HepG2 (cell line): ENCODE data around the gene HIPK2. TPM values are rescaled to one million over a fixed set of nuclear protein-coding genes. Genes with fewer than 3 reads are reported as not detected.

ENCODE experiments used
- ATAC-seq: fragments of 200-7000 bp; cut with Tn5 transposase; 3 replicates; pipeline ENCODE4 v1.9.1; 2020; ENCODE audit warnings: mild to moderate bottlenecking, moderate library complexity
- BruUV-seq: library from RNA; stranded (reverse); fragments of 400-500 nt; replicated peaks from 2 replicates; lab custom pipeline; 2021; lab: Mats Ljungman, UMichigan
- CTCF ChIA-PET: fragments of 300-600 bp; formaldehyde crosslinking; extraction: SDS; loops from one replicate; lab custom pipeline; 2021; ENCODE audit warnings: low total read pairs, inconsistent platforms, low intra/inter-chr PET ratio; lab: Yijun Ruan, JAX
- POLR2A ChIA-PET: fragments of 350-600 bp; sonication (Branson Sonifier 250); formaldehyde crosslinking; loops from one replicate; lab custom pipeline; 2020; ENCODE audit warnings: antibody characterized with exemption, inconsistent platforms; lab: Yijun Ruan, JAX
- DNase-seq: peaks from one replicate; pipeline ENCODE4 v3.0.0-alpha.2; 2015; ENCODE audit warnings: low spot score
- FAIRE-seq: peaks from 3 replicates; lab custom pipeline; 2011; peaks lifted over from hg19 to GRCh38; lab: Jason Lieb, UNC
- H2AFZ ChIP-seq: one replicate; pipeline ENCODE4 v1.6.1; 2011; ENCODE audit warnings: low read length, inconsistent platforms
- H3K27ac ChIP-seq: fragments of 300-600 bp; 3 replicates; pipeline ENCODE4 v1.8.0; 2011; ENCODE audit warnings: mixed run types, mild to moderate bottlenecking, mixed read lengths, low read length, inconsistent platforms; ENCODE audit not compliant: insufficient read depth; ENCODE audit errors: extremely low read length
- H3K27me3 ChIP-seq, 2 experiments: fragments of 200-600 bp in 1 of 2; 2 replicates in 1 of 2; 3 replicates in 1 of 2; pipeline versions ENCODE4 v1.6.0 to v1.8.0; 2011; ENCODE audit warnings: low read length in 2 of 2, mild to moderate bottlenecking in 2 of 2, moderate library complexity in 2 of 2, inconsistent platforms in 1 of 2; ENCODE audit not compliant: insufficient read depth in 2 of 2, control insufficient read depth in 1 of 2
- H3K36me3 ChIP-seq, 2 experiments: fragments of 200-600 bp in 1 of 2; replicated peaks in 1 of 2; 2 replicates in 1 of 2; 3 replicates in 1 of 2; pipeline versions ENCODE4 v1.5.1 to v1.8.0; 2011; ENCODE audit warnings: low read length in 2 of 2, inconsistent platforms in 1 of 2; ENCODE audit not compliant: insufficient read depth in 2 of 2, control insufficient read depth in 1 of 2
- H3K4me1 ChIP-seq: 2 replicates; pipeline ENCODE4 v1.5.1; 2012; ENCODE audit warnings: low read length, inconsistent platforms; ENCODE audit not compliant: insufficient read depth
- H3K4me2 ChIP-seq: 2 replicates; pipeline ENCODE4 v1.6.0; 2011; ENCODE audit warnings: low read depth, low read length, inconsistent platforms
- H3K4me3 ChIP-seq, 3 experiments: fragments of 200-600 bp in 1 of 3; sonication (generic), shearing (Covaris generic) in 1 of 3; replicated peaks in 1 of 3; 2 replicates each; pipeline ENCODE4 v1.5.1; 2011 to 2016; ENCODE audit warnings: low read length in 3 of 3, inconsistent platforms in 2 of 3, low read depth in 2 of 3, mild to moderate bottlenecking in 2 of 3, control low read depth in 1 of 3, mixed read lengths in 1 of 3; ENCODE audit not compliant: insufficient read depth in 1 of 3
- H3K79me2 ChIP-seq: one replicate; pipeline ENCODE4 v1.6.1; 2011; ENCODE audit warnings: low read length, inconsistent platforms; ENCODE audit not compliant: insufficient read depth
- H3K9ac ChIP-seq: 2 replicates; pipeline ENCODE4 v1.6.0; 2011; ENCODE audit warnings: mild to moderate bottlenecking, low read depth, low read length, inconsistent platforms; ENCODE audit not compliant: insufficient read depth
- H3K9me3 ChIP-seq: 2 replicates; pipeline ENCODE4 v1.5.1; 2012; ENCODE audit warnings: mild to moderate bottlenecking, low read length
- H4K20me1 ChIP-seq: 2 replicates; pipeline ENCODE4 v1.6.0; 2011; ENCODE audit warnings: inconsistent platforms, mild to moderate bottlenecking, low read length, moderate library complexity; ENCODE audit not compliant: insufficient read depth
- AHR ChIP-seq: IDR thresholded peaks from 2 replicates; pipeline ENCODE4 v1.6.1; 2018; ENCODE audit warnings: missing genetic modification reagents, missing compliant biosample characterization
- E2F5 ChIP-seq: sonication (generic); formaldehyde crosslinking; conservative IDR thresholded peaks from 2 replicates; pipeline ENCODE4 v1.4.0; 2020; ENCODE audit warnings: missing genetic modification reagents
- FLYWCH1 ChIP-seq: sonication (generic); formaldehyde crosslinking; IDR thresholded peaks from 2 replicates; pipeline ENCODE4 v1.8.1; 2023; ENCODE audit warnings: mild to moderate bottlenecking, missing genetic modification reagents
- RFX1 ChIP-seq: fragments of 450-650 bp; IDR thresholded peaks from 2 replicates; pipeline ENCODE4 v1.6.1; 2017
- RFX3 ChIP-seq: IDR thresholded peaks from 2 replicates; pipeline ENCODE4 v1.6.1; 2016; ENCODE audit warnings: missing biosample characterization, missing genetic modification reagents
- ZBTB33 ChIP-seq: sonication (generic); formaldehyde crosslinking; IDR thresholded peaks from 2 replicates; pipeline ENCODE4 v1.4.0; 2020; ENCODE audit warnings: missing genetic modification reagents
- ZNF543 ChIP-seq: sonication (generic); formaldehyde crosslinking; IDR thresholded peaks from 2 replicates; pipeline ENCODE4 v1.4.0; 2020; ENCODE audit warnings: mild to moderate bottlenecking, missing genetic modification reagents
- ZNF614 ChIP-seq: IDR thresholded peaks from 2 replicates; pipeline ENCODE4 v1.6.1; 2018; ENCODE audit warnings: missing biosample characterization, missing genetic modification reagents, inconsistent platforms, borderline replicate concordance
- WGBS: methylation state at CpG from one replicate; pipeline ENCODE4 v1.1.6; 2017; ENCODE audit warnings: low lambda C conversion rate; 5-methylcytosine and 5-hydroxymethylcytosine counted together
- in situ Hi-C: cut with HindIII; loops from 2 replicates; pipeline ENCODE4 v1.10.0; 2017; ENCODE audit warnings: low pct_unique_long_range_greater_than_20kb; ENCODE audit not compliant: extremely low pct_ligation_motif_present
- intact Hi-C: fragments of 100-400 bp; cut with micrococcal nuclease; formaldehyde crosslinking; loops from one replicate; pipeline ENCODE4 v1.10.0; 2022; ENCODE audit not compliant: unreplicated experiment
- polyA plus RNA-seq, 8 experiments: library from polyadenylated mRNA; depleted of rRNA in 3 of 8; stranded (reverse) in 7 of 8; unstranded in 1 of 8; fragments of >200 nt; fragmentation: Illumina TruSeq in 4 of 8; extraction: Trizol in 4 of 8; gene quantifications; 2 replicates each; pipeline versions ENCODE4 v1.2.1 to v1.2.3, GENCODE V29; 2011 to 2016; ENCODE audit warnings: low read depth in 4 of 8, missing spikeins in 1 of 8, mixed read lengths in 1 of 8; ENCODE audit not compliant: insufficient read depth in 1 of 8
- total RNA-seq, 5 experiments: library from RNA; depleted of rRNA; stranded (reverse); fragments of >200 nt; fragmentation: Illumina TruSeq; extraction: Trizol; gene quantifications; 2 replicates each; pipeline ENCODE4 v1.2.3, GENCODE V29; 2016; ENCODE audit warnings: low read depth in 1 of 5
- TF ChIP-seq, protein P1 (sequence below): sonication (generic); formaldehyde crosslinking; IDR thresholded peaks from 2 replicates; pipeline ENCODE4 v1.5.0; 2020; ENCODE audit warnings: mild to moderate bottlenecking, low read depth, missing genetic modification reagents, borderline replicate concordance
- TF ChIP-seq, protein P2 (sequence below): IDR thresholded peaks from 2 replicates; pipeline ENCODE4 v1.6.1; 2012; ENCODE audit warnings: low read length, improper control_type of control experiment

The HIPK2 gene
- total and polyA plus RNA-seq, 2 of the 13 experiments (the other 11 are each of a cell fraction or from before 2014, with no cell fraction given) = 14.4 to 20.2 TPM

DNA sequence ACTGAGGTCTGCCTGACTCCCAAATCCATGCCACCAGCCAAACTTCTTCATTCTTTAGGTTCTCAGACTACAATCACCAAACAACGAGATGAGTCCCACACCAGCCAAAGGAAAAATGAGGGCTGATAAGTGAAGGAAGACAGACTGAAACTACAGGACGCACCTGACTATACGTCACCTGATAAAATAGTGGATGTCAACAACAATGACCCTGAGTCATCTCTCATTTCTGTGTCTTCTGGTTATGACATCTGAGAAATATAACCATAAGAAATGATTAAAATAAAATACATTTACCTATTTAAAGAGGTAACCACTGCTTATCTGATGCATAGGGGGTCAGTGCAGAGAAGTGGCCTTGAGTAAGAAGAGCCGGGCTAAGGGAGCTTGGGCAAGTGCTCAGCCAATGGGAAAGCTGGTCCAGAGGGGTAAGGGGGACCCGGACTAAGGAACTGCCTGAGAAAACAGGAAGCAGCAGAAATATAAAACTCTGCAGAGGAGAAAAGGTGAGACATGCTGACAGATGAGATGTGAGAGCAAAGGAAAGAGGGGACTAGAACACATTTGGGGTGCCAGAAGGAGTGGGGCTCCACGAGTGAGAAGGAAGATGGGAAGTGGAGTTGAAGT is 51.8 kb downstream of the HIPK2 start:
- Histone ChIP-seq H4K20me1 (peaks cover 12% of the 10 kb centered on the region), H3K9me3 (no peaks in the 10 kb centered on the region), H3K27me3 (no peaks in the 10 kb centered on the region), H3K4me1 (peaks cover 64% of the 10 kb centered on the region), H3K79me2 (peaks cover 80% of the 10 kb centered on the region), H3K27ac (no peak overlapping the region), H2AFZ (no peak overlapping the region), H3K36me3 (peaks cover 4 to 20% of the 10 kb centered on the region in 2 experiments; a peak in 3 of 5 replicates), H3K4me3 (no peak overlapping the region), H3K4me2 (no peak overlapping the region), H3K9ac (no peak overlapping the region)
- TF ChIP-seq ZNF614 (CRISPR knock-in tag) (no peak), RFX1 (no peak), E2F5 (CRISPR knock-in tag) (no peak)
- TF ChIP-seq, protein P1, sequence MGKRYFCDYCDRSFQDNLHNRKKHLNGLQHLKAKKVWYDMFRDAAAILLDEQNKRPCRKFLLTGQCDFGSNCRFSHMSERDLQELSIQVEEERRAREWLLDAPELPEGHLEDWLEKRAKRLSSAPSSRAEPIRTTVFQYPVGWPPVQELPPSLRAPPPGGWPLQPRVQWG (CRISPR knock-in tag) = no peak
- in situ Hi-C loops (no loop called here), intact Hi-C loops (no loop called here)
- FAIRE-seq (no peak), ATAC-seq (no peak), DNase-seq (no peak)
- 98% methylated on average over 6 of the region's 6 CpGs for WGBS
- CTCF ChIA-PET = no interaction called here
- POLR2A ChIA-PET = interaction anchor here (0.9 kb wide), 1 partner anchor 62 kb away, joined by 3 read pairs; no protein-coding TSS in a partner anchor
- no TSS peak for BruUV-seq

GRCh38 chr7:139725077-139725476 is 52.7 kb downstream of the HIPK2 start:
- ATAC-seq (no peak), DNase-seq (no peak), FAIRE-seq (no peak)
- H3K4me1 ChIP-seq = peaks cover 68% of the 10 kb centered on the region
- H3K27me3 ChIP-seq = no peaks in the 10 kb centered on the region
- POLR2A ChIA-PET = interaction anchor here (1.1 kb wide), 1 partner anchor 16 kb away, joined by 3 read pairs; no protein-coding TSS in a partner anchor
- 94% methylated on average over 6 of the region's 6 CpGs for WGBS
- peaks cover 12% of the 10 kb centered on the region for H4K20me1 ChIP-seq
- no TSS peak for BruUV-seq
- intact Hi-C loops = no loop called here
- in situ Hi-C loops = no loop called here
- H2AFZ ChIP-seq = no peak overlapping the region
- no peak overlapping the region for H3K9ac ChIP-seq
- CTCF ChIA-PET = no interaction called here
- H3K4me3 ChIP-seq = no peak overlapping the region
- peaks cover 2 to 16% of the 10 kb centered on the region in 2 experiments; a peak in 3 of 5 replicates for H3K36me3 ChIP-seq
- H3K27ac ChIP-seq = no peak overlapping the region
- H3K4me2 ChIP-seq = no peak overlapping the region
- peaks cover 83% of the 10 kb centered on the region for H3K79me2 ChIP-seq
- H3K9me3 ChIP-seq = no peaks in the 10 kb centered on the region
- TF ChIP-seq ZBTB33 = peak; percentile 38; the same call in 1 of the 2 replicates
- no peak for TF ChIP-seq AHR (CRISPR knock-in tag)
- TF ChIP-seq RFX3 = no peak
- TF ChIP-seq, protein P2, sequence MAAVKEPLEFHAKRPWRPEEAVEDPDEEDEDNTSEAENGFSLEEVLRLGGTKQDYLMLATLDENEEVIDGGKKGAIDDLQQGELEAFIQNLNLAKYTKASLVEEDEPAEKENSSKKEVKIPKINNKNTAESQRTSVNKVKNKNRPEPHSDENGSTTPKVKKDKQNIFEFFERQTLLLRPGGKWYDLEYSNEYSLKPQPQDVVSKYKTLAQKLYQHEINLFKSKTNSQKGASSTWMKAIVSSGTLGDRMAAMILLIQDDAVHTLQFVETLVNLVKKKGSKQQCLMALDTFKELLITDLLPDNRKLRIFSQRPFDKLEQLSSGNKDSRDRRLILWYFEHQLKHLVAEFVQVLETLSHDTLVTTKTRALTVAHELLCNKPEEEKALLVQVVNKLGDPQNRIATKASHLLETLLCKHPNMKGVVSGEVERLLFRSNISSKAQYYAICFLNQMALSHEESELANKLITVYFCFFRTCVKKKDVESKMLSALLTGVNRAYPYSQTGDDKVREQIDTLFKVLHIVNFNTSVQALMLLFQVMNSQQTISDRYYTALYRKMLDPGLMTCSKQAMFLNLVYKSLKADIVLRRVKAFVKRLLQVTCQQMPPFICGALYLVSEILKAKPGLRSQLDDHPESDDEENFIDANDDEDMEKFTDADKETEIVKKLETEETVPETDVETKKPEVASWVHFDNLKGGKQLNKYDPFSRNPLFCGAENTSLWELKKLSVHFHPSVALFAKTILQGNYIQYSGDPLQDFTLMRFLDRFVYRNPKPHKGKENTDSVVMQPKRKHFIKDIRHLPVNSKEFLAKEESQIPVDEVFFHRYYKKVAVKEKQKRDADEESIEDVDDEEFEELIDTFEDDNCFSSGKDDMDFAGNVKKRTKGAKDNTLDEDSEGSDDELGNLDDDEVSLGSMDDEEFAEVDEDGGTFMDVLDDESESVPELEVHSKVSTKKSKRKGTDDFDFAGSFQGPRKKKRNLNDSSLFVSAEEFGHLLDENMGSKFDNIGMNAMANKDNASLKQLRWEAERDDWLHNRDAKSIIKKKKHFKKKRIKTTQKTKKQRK = no peak
- TF ChIP-seq ZNF543 (CRISPR knock-in tag) = no peak
- TF ChIP-seq FLYWCH1 (CRISPR knock-in tag) = no peak
